Stimulated activated CD4-positive, alpha-beta T cell treated with anti-CD3 and anti-CD28 coated beads, Interleukin-15, amount 100 ng/mL, for 1 hour (primary cell): Measurements from ENCODE around the gene SLCO3A1.
"Not testable (repeated sequence)": the region's sequence is repeated elsewhere in the genome, so short reads cannot be mapped to it uniquely, and the experiment has no call there.

Source experiments
- DNase-seq, 2 donors: peaks; one replicate each; pipeline ENCODE4 v3.0.0-alpha.2; 2020; ENCODE audit warnings: low read depth in 1 of 2, low spot score in 1 of 2

SLCO3A1 gene

GRCh38 chr15:91961357-91961756 is 107.8 kb downstream of the SLCO3A1 start:
- no peak for DNase-seq

GRCh38 chr15:91963747-91964146 is 110.2 kb downstream of the SLCO3A1 start:
- DNase-seq, result not testable (repeated sequence)

GRCh38 chr15:91965501-91966193 is 112.1 kb downstream of the SLCO3A1 start:
- no peak for DNase-seq

GRCh38 chr15:91966194-91966552 is 112.7 kb downstream of the SLCO3A1 start:
- no peak for DNase-seq

- DNase-seq, result no peak
These were observed 114.6 kb downstream of the SLCO3A1 start for GRCh38 chr15:91967935-91968606.

- DNase-seq, result no peak
These were observed 115.1 kb downstream of the SLCO3A1 start for GRCh38 chr15:91968610-91969009.

GRCh38 chr15:91970142-91970541 is 116.6 kb downstream of the SLCO3A1 start:
- DNase-seq, result no peak

GRCh38 chr15:91973481-91973880 is 120.0 kb downstream of the SLCO3A1 start:
- no peak for DNase-seq

- DNase-seq, result no peak
These were observed 120.8 kb downstream of the SLCO3A1 start for GRCh38 chr15:91974321-91974720.

- DNase-seq, result no peak
These were observed 121.9 kb downstream of the SLCO3A1 start for GRCh38 chr15:91975241-91975978.

GRCh38 chr15:91976966-91977365 is 123.5 kb downstream of the SLCO3A1 start:
- no peak for DNase-seq

- no peak for DNase-seq
These were observed 127.2 kb downstream of the SLCO3A1 start for GRCh38 chr15:91980502-91981267.

- no peak for DNase-seq
These were observed 128.6 kb downstream of the SLCO3A1 start for GRCh38 chr15:91981821-91982800.

GRCh38 chr15:91983729-91984340 is 130.3 kb downstream of the SLCO3A1 start:
- no peak for DNase-seq

GRCh38 chr15:91985297-91985696 is 131.8 kb downstream of the SLCO3A1 start:
- no peak for DNase-seq

GRCh38 chr15:91988071-91988470 is 134.6 kb downstream of the SLCO3A1 start:
- no peak for DNase-seq

GRCh38 chr15:91988655-91989054 is 135.1 kb downstream of the SLCO3A1 start:
- DNase-seq, result no peak

GRCh38 chr15:91989821-91990220 is 136.3 kb downstream of the SLCO3A1 start:
- no peak for DNase-seq

GRCh38 chr15:91992945-91993344 is 139.4 kb downstream of the SLCO3A1 start:
- no peak for DNase-seq

GRCh38 chr15:91995146-91995545 is 141.6 kb downstream of the SLCO3A1 start:
- no peak for DNase-seq
